ENCODE measurements around the gene LBH. TPM values are rescaled to one million over a fixed set of nuclear protein-coding genes. Genes with fewer than 3 reads are reported as not detected.

Gene LBH
- total RNA-seq, 4 donors from 2014 or later, result 7.0 to 37.8 (median 16.3) TPM

- Histone ChIP-seq H3K27ac (peak overlapping the region in 3 of 4 donors; percentile 21 to 50 (median 22)), H3K27me3 (no peaks in the 10 kb centered on the region), H3K4me3 (no peak overlapping the region), H3K9me3 (no peaks in the 10 kb centered on the region), H3K36me3 (no peaks in the 10 kb centered on the region), H3K4me1 (peaks cover 0 to 10% (median 3%) of the 10 kb centered on the region in 4 donors)
- intact Hi-C loops (cut with DNase I; ENCODE audit: low total_unique reads) (no loop called here), in situ Hi-C loops (cut with MboI; ENCODE audit: low pct_ligation_motif_present in 1 of 4, low pct_unique_long_range_greater_than_20kb in 1 of 4, low sequenced_read_pairs in 3 of 4) (loop anchor here in 3 of 4 donors (5.0 to 25.0 kb wide), 3 partner anchors 503 to 960 kb away; no protein-coding TSS in a partner anchor)
- no peak for DNase-seq
- WGBS, 2 donors (ENCODE audit: low coverage in 1 of 2), result 36 to 53% methylated on average over 1 of the region's 1 CpG
- TF ChIP-seq EP300 (IDR thresholded peaks at IDR 0.05; ENCODE audit: low read depth), result no peak
- no peak for TF ChIP-seq POLR2AphosphoS5 (IDR thresholded peaks at IDR 0.05)
- no peak for TF ChIP-seq POLR2A (IDR thresholded peaks at IDR 0.05)
- TF ChIP-seq CTCF (IDR thresholded peaks at IDR 0.05), result no peak
These were observed 29.3 kb upstream of the LBH start for GRCh38 chr2:30201990-30202389.

GRCh38 chr2:30203156-30203555 is 28.2 kb upstream of the LBH start:
- no peaks in the 10 kb centered on the region for H3K36me3 ChIP-seq
- no peaks in the 10 kb centered on the region for H3K27me3 ChIP-seq
- WGBS, 2 donors (ENCODE audit: low coverage in 1 of 2), result 86 to 94% methylated on average over 2 to 7 of the region's 7 CpGs
- intact Hi-C loops (cut with DNase I; ENCODE audit: low total_unique reads) (no loop called here), in situ Hi-C loops (cut with MboI; ENCODE audit: low pct_ligation_motif_present in 1 of 4, low pct_unique_long_range_greater_than_20kb in 1 of 4, low sequenced_read_pairs in 3 of 4) (loop anchor here in 3 of 4 donors (5.0 to 25.0 kb wide), 3 partner anchors 502 to 959 kb away; no protein-coding TSS in a partner anchor)
- DNase-seq, result no peak
- H3K4me3 ChIP-seq, result no peak overlapping the region
- H3K27ac ChIP-seq, result peak overlapping the region in 2 of 4 donors; percentile 10 to 20
- TF ChIP-seq EP300 (IDR thresholded peaks at IDR 0.05; ENCODE audit: low read depth) (no peak), CTCF (IDR thresholded peaks at IDR 0.05) (no peak), POLR2AphosphoS5 (IDR thresholded peaks at IDR 0.05) (no peak), POLR2A (IDR thresholded peaks at IDR 0.05) (no peak)
- H3K9me3 ChIP-seq, result no peaks in the 10 kb centered on the region
- H3K4me1 ChIP-seq, result peaks cover 0 to 10% (median 3%) of the 10 kb centered on the region in 4 donors

GRCh38 chr2:30204281-30204680 is 27.1 kb upstream of the LBH start:
- Histone ChIP-seq H3K4me3 (no peak overlapping the region), H3K9me3 (no peaks in the 10 kb centered on the region), H3K27me3 (no peaks in the 10 kb centered on the region), H3K27ac (no peak overlapping the region), H3K4me1 (peaks cover 0 to 14% (median 7%) of the 10 kb centered on the region in 4 donors), H3K36me3 (no peaks in the 10 kb centered on the region)
- intact Hi-C loops (cut with DNase I; ENCODE audit: low total_unique reads), result no loop called here
- WGBS, 2 donors (ENCODE audit: low coverage in 1 of 2), result 92% methylated on average over 4 of the region's 4 CpGs; no CpG with 5 or more reads in 1 of the 2 donors
- in situ Hi-C loops (cut with MboI; ENCODE audit: low pct_ligation_motif_present in 1 of 4, low pct_unique_long_range_greater_than_20kb in 1 of 4, low sequenced_read_pairs in 3 of 4), result loop anchor here in 3 of 4 donors (5.0 to 25.0 kb wide), 3 partner anchors 501 to 958 kb away; no protein-coding TSS in a partner anchor
- TF ChIP-seq POLR2A (IDR thresholded peaks at IDR 0.05) (no peak), POLR2AphosphoS5 (IDR thresholded peaks at IDR 0.05) (no peak), EP300 (IDR thresholded peaks at IDR 0.05; ENCODE audit: low read depth) (no peak), CTCF (IDR thresholded peaks at IDR 0.05) (no peak)
- DNase-seq, result no peak

GRCh38 chr2:30205456-30205855 is 25.9 kb upstream of the LBH start:
- intact Hi-C loops (cut with DNase I; ENCODE audit: low total_unique reads) (no loop called here), in situ Hi-C loops (cut with MboI; ENCODE audit: low pct_ligation_motif_present in 1 of 4, low pct_unique_long_range_greater_than_20kb in 1 of 4, low sequenced_read_pairs in 3 of 4) (loop anchor here in 3 of 4 donors (5.0 to 25.0 kb wide), 3 partner anchors 499 to 957 kb away; no protein-coding TSS in a partner anchor)
- H3K36me3 ChIP-seq, result no peaks in the 10 kb centered on the region

More at GRCh38 chr2:30205456-30205855, 25.9 kb upstream of the LBH start:
- Histone ChIP-seq H3K4me1 (peaks cover 0 to 14% (median 7%) of the 10 kb centered on the region in 4 donors), H3K27me3 (no peaks in the 10 kb centered on the region), H3K27ac (no peak overlapping the region), H3K9me3 (no peaks in the 10 kb centered on the region), H3K4me3 (no peak overlapping the region)
- TF ChIP-seq EP300 (IDR thresholded peaks at IDR 0.05; ENCODE audit: low read depth) (no peak), CTCF (IDR thresholded peaks at IDR 0.05) (no peak), POLR2AphosphoS5 (IDR thresholded peaks at IDR 0.05) (no peak), POLR2A (IDR thresholded peaks at IDR 0.05) (no peak)
- WGBS, 2 donors (ENCODE audit: low coverage in 1 of 2), result 89 to 95% methylated on average over 1 of the region's 1 CpG
- no peak for DNase-seq
